HCT116 (cell line): ENCODE data around the gene BBS4. TPM values are rescaled to one million over a fixed set of nuclear protein-coding genes. Genes with fewer than 3 reads are reported as not detected.
A peak's percentile ranks its signal among the peaks of the same experiment; 100 is the strongest.

Source experiments
- ATAC-seq: fragments of 200-7000 bp; cut with Tn5 transposase; 2 replicates; pipeline ENCODE4 v1.9.1; 2020; ENCODE audit warnings: mild to moderate bottlenecking, moderate library complexity
- BruUV-seq: library from RNA; stranded (reverse); fragments of 400-500 nt; replicated peaks from 2 replicates; lab custom pipeline; 2021; lab: Mats Ljungman, UMichigan
- CTCF ChIA-PET: fragments of 300-600 bp; sonication (Branson Sonifier 250); formaldehyde crosslinking; loops from one replicate; lab custom pipeline; 2021; ENCODE audit warnings: antibody characterized with exemption; lab: Charles Lee
- POLR2A ChIA-PET: fragments of 300-600, 350-600 bp; sonication (Branson Sonifier 250); formaldehyde crosslinking; loops from one replicate; lab custom pipeline; 2021; ENCODE audit warnings: antibody characterized with exemption; lab: Charles Lee
- RAD21 ChIA-PET, 2 experiments: fragments of 300-600 bp; sonication (Branson Sonifier 250); formaldehyde crosslinking; loops; one replicate each; lab custom pipeline; 2023; ENCODE audit warnings: low total read pairs in 2 of 2; ENCODE audit not compliant: uncharacterized antibody in 2 of 2, unreplicated experiment in 2 of 2, low non-redundant PET in 1 of 2; lab: Charles Lee
- DNase-seq: peaks from one replicate; pipeline ENCODE4 v3.0.0-alpha.2; 2010; ENCODE audit warnings: low read depth, low spot score
- H2AFZ ChIP-seq: fragments of 200-600 bp; shearing (Covaris generic), sonication (generic); 2 replicates; pipeline ENCODE4 v1.6.1; 2017; ENCODE audit warnings: low read depth, mixed run types, mixed read lengths, antibody characterized with exemption, low read length; ENCODE audit not compliant: poor library complexity, severe bottlenecking
- H3K27ac ChIP-seq: 2 replicates; pipeline ENCODE4 v1.5.1; 2012; ENCODE audit warnings: low read depth, low read length
- H3K27me3 ChIP-seq: fragments of 200-600 bp; sonication (generic); 2 replicates; pipeline ENCODE4 v1.6.1; 2016; ENCODE audit warnings: mixed run types, low read length, mixed read lengths; ENCODE audit not compliant: insufficient read depth
- H3K36me3 ChIP-seq, 2 experiments: fragments of 200-500 bp in 1 of 2; fragments of 200-600 bp in 1 of 2; sonication (Bioruptor generic) in 1 of 2; sonication (generic) in 1 of 2; 2 replicates each; pipeline versions ENCODE4 v1.5.1 to v1.6.1; 2014 to 2016; ENCODE audit warnings: low read length in 2 of 2, inconsistent platforms in 1 of 2, mixed read lengths in 1 of 2, mixed run types in 1 of 2; ENCODE audit not compliant: insufficient read depth in 2 of 2, control insufficient read depth in 1 of 2
- H3K4me1 ChIP-seq, 2 experiments: fragments of 200-600 bp in 1 of 2; sonication (generic) in 1 of 2; 2 replicates each; pipeline versions ENCODE4 v1.5.1 to v1.6.1; 2012 to 2017; ENCODE audit warnings: low read length in 2 of 2, inconsistent platforms in 1 of 2, mild to moderate bottlenecking in 1 of 2, mixed read lengths in 1 of 2, mixed run types in 1 of 2, moderate library complexity in 1 of 2; ENCODE audit not compliant: insufficient read depth in 2 of 2, control insufficient read depth in 1 of 2
- H3K4me2 ChIP-seq: fragments of 200-600 bp; sonication (generic); 2 replicates; pipeline ENCODE4 v1.6.1; 2017; ENCODE audit warnings: mixed run types, low read length, mixed read lengths
- H3K4me3 ChIP-seq, 2 experiments: fragments of 200-600 bp in 1 of 2; sonication (generic) in 1 of 2; replicated peaks in 1 of 2; 2 replicates each; pipeline ENCODE4 v1.5.1; 2011 to 2016; ENCODE audit warnings: low read length in 2 of 2, control low read depth in 1 of 2, low read depth in 1 of 2, mild to moderate bottlenecking in 1 of 2, mixed read lengths in 1 of 2, mixed run types in 1 of 2
- H3K79me2 ChIP-seq: fragments of 200-600 bp; sonication (generic); 2 replicates; pipeline ENCODE4 v1.6.1; 2017; ENCODE audit warnings: mild to moderate bottlenecking, mixed run types, low read length, moderate library complexity, mixed read lengths; ENCODE audit not compliant: insufficient read depth
- H3K9ac ChIP-seq: fragments of 200-600 bp; sonication (generic); 2 replicates; pipeline ENCODE4 v1.6.1; 2016; ENCODE audit warnings: low read length, mixed read lengths
- H3K9me2 ChIP-seq: fragments of 200-600 bp; sonication (generic), shearing (Covaris generic); 2 replicates; pipeline ENCODE4 v1.6.1; 2017; ENCODE audit warnings: mixed run types, mild to moderate bottlenecking, moderate library complexity; ENCODE audit not compliant: insufficient read depth
- H3K9me3 ChIP-seq, 2 experiments: fragments of 200-500 bp in 1 of 2; fragments of 200-600 bp in 1 of 2; sonication (Bioruptor generic) in 1 of 2; sonication (generic) in 1 of 2; 2 replicates each; pipeline ENCODE4 v1.6.1; 2014 to 2017; ENCODE audit warnings: low read length in 2 of 2, mixed read lengths in 2 of 2, inconsistent platforms in 1 of 2, low read depth in 1 of 2, mild to moderate bottlenecking in 1 of 2, mixed run types in 1 of 2, moderate library complexity in 1 of 2; ENCODE audit not compliant: control insufficient read depth in 1 of 2, insufficient read depth in 1 of 2
- H4K20me1 ChIP-seq: fragments of 200-600 bp; sonication (generic), shearing (Covaris generic); 2 replicates; pipeline ENCODE4 v1.6.1; 2017; ENCODE audit warnings: mixed run types, mild to moderate bottlenecking, moderate library complexity; ENCODE audit not compliant: insufficient read depth
- EGR1 ChIP-seq: IDR thresholded peaks from 2 replicates; pipeline ENCODE4 v1.6.1; 2012; ENCODE audit warnings: low read depth
- JUND ChIP-seq: IDR thresholded peaks from 2 replicates; pipeline ENCODE4 v1.6.1; 2012
- MAX ChIP-seq: IDR thresholded peaks from 2 replicates; pipeline ENCODE4 v1.6.1; 2012
- POLR2AphosphoS5 ChIP-seq: IDR thresholded peaks from 2 replicates; pipeline ENCODE4 v1.6.1; 2011; ENCODE audit warnings: mild to moderate bottlenecking, low read depth, low read length, moderate library complexity
- RAD21 ChIP-seq: IDR thresholded peaks from 2 replicates; pipeline ENCODE4 v1.6.1; 2012; ENCODE audit warnings: low read depth, mild to moderate bottlenecking
- SIN3A ChIP-seq: IDR thresholded peaks from 2 replicates; pipeline ENCODE4 v1.6.1; 2012; ENCODE audit warnings: low read depth
- SP1 ChIP-seq: IDR thresholded peaks from 2 replicates; pipeline ENCODE4 v1.6.1; 2012; ENCODE audit warnings: low read depth
- SRF ChIP-seq: IDR thresholded peaks from 2 replicates; pipeline ENCODE4 v1.6.1; 2012; ENCODE audit warnings: low read depth
- YY1 ChIP-seq: IDR thresholded peaks from 2 replicates; pipeline ENCODE4 v1.6.1; 2011; ENCODE audit warnings: low read length, low read depth, moderate library complexity, mild to moderate bottlenecking; ENCODE audit not compliant: insufficient replicate concordance; ENCODE audit errors: extremely low read depth
- ZBTB33 ChIP-seq: IDR thresholded peaks from 2 replicates; pipeline ENCODE4 v1.6.1; 2011; ENCODE audit warnings: mild to moderate bottlenecking, low read length, moderate library complexity; ENCODE audit not compliant: insufficient replicate concordance; ENCODE audit errors: extremely low read depth
- ZFX ChIP-seq: fragments of 450-650 bp; IDR thresholded peaks from 2 replicates; pipeline ENCODE4 v1.6.1; 2017
- ZNF274 ChIP-seq: fragments of 200-500 bp; sonication (Bioruptor generic); IDR thresholded peaks from 2 replicates; pipeline ENCODE4 v1.6.1; 2014; ENCODE audit warnings: mild to moderate bottlenecking, low read depth, low read length, inconsistent platforms
- intact Hi-C: fragments of 100-400 bp; cut with micrococcal nuclease; formaldehyde crosslinking; loops from 2 replicates; pipeline ENCODE4 v1.10.0; 2022
- total RNA-seq: library from RNA; stranded (reverse); gene quantifications from one replicate; pipeline ENCODE4 v1.2.1, GENCODE V29; 2021; ENCODE audit not compliant: unreplicated experiment

BBS4 gene
- total RNA-seq, 1 experiment from 2014 or later = 10.0 TPM

- Histone ChIP-seq H3K9ac (no peak overlapping the region), H3K27ac (no peak overlapping the region), H3K4me2 (no peak overlapping the region), H3K9me2 (no peaks in the 10 kb centered on the region), H3K4me3 (no peak overlapping the region), H3K4me1 (peaks cover 0 to 11% of the 10 kb centered on the region in 2 experiments; a peak in 3 of 4 replicates), H3K79me2 (peaks cover 85% of the 10 kb centered on the region), H2AFZ (no peak overlapping the region), H3K27me3 (no peaks in the 10 kb centered on the region), H3K36me3 (peaks cover 8 to 21% of the 10 kb centered on the region in 2 experiments; a peak in 3 of 4 replicates), H4K20me1 (no peaks in the 10 kb centered on the region; the same call in 1 of the 2 replicates), H3K9me3 (no peaks in the 10 kb centered on the region)
- ChIA-PET POLR2A (no interaction called here), RAD21 (no interaction called here), CTCF (no interaction called here)
- no peak for DNase-seq
- no peak for ATAC-seq
- intact Hi-C loops = no loop called here
- BruUV-seq = no TSS peak
- TF ChIP-seq ZBTB33 = no peak
- TF ChIP-seq POLR2AphosphoS5 = no peak
- no peak for TF ChIP-seq SP1
- TF ChIP-seq MAX = no peak
- TF ChIP-seq, all 23 proteins: peak for 0
Measured at GRCh38 chr15:72778796-72779195, 92.8 kb downstream of the BBS4 start.

- Histone ChIP-seq H3K27ac (no peak overlapping the region), H3K9me3 (no peaks in the 10 kb centered on the region), H3K9me2 (no peaks in the 10 kb centered on the region), H4K20me1 (no peaks in the 10 kb centered on the region; the same call in 1 of the 2 replicates), H3K4me3 (peak overlapping the region in 1 of 2 experiments; percentile 72; a peak in 1 of 4 replicates), H2AFZ (no peak overlapping the region), H3K36me3 (peaks cover 2 to 21% of the 10 kb centered on the region in 2 experiments; a peak in 1 of 4 replicates), H3K79me2 (peaks cover 66% of the 10 kb centered on the region), H3K9ac (no peak overlapping the region), H3K4me2 (peak overlapping the region; percentile 100), H3K4me1 (peaks cover 0 to 21% of the 10 kb centered on the region in 2 experiments; a peak in 3 of 4 replicates), H3K27me3 (no peaks in the 10 kb centered on the region)
- no TSS peak for BruUV-seq
- CTCF ChIA-PET = no interaction called here
- no peak for ATAC-seq
- POLR2A ChIA-PET = no interaction called here
- RAD21 ChIA-PET = no interaction called here
- TF ChIP-seq SP1 = no peak
- TF ChIP-seq ZFX = no peak
- TF ChIP-seq JUND = no peak
- TF ChIP-seq ZNF274 = no peak
- no peak for TF ChIP-seq YY1
- no peak for TF ChIP-seq POLR2AphosphoS5
- TF ChIP-seq RAD21 = no peak
- TF ChIP-seq SIN3A = no peak
- TF ChIP-seq EGR1 = no peak
- no peak for TF ChIP-seq SRF
- DNase-seq = no peak
- intact Hi-C loops = loop anchor here (5.0 kb wide), 2 partner anchors 461 to 491 kb away; no protein-coding TSS in a partner anchor
Measured at GRCh38 chr15:72781631-72782030, 95.6 kb downstream of the BBS4 start.
